NT2/D1 (cell line): ENCODE data around the gene MAN1A1.

Source experiments
- SUZ12 ChIP-seq: IDR thresholded peaks from 2 replicates; pipeline ENCODE4 v1.6.1; 2011; ENCODE audit not compliant: insufficient read length, insufficient read depth; ENCODE audit errors: extremely low read depth
- YY1 ChIP-seq: IDR thresholded peaks from 2 replicates; pipeline ENCODE4 v1.6.1; 2011; ENCODE audit not compliant: insufficient read length, insufficient read depth

GRCh38 chr6:119280080-119280479 lies 69.5 kb downstream of the MAN1A1 start:
- TF ChIP-seq SUZ12, result no peak
- TF ChIP-seq YY1, result no peak
